HepG2 (cell line): ENCODE results near the gene TTPAL. TPM values are rescaled to one million over a fixed set of nuclear protein-coding genes. Genes with fewer than 3 reads are reported as not detected.
A peak's percentile ranks its signal among the peaks of the same experiment; 100 is the strongest.

Experiments used
- AGO1 ChIP-seq: fragments of 200-400 bp; formaldehyde crosslinking; IDR thresholded peaks from 2 replicates; pipeline ENCODE4 v1.6.1; 2017; ENCODE audit warnings: mild to moderate bottlenecking, low read depth, low read length, moderate library complexity; ENCODE audit not compliant: poor library complexity, severe bottlenecking
- ATM ChIP-seq: fragments of 450-650 bp; IDR thresholded peaks from 2 replicates; pipeline ENCODE4 v1.7.1; 2017; ENCODE audit warnings: mild to moderate bottlenecking, borderline replicate concordance
- DNMT1 ChIP-seq: sonication (generic); formaldehyde crosslinking; IDR thresholded peaks from 2 replicates; pipeline ENCODE4 v1.5.1; 2020; ENCODE audit warnings: mild to moderate bottlenecking, missing genetic modification reagents
- DZIP1 ChIP-seq: sonication (generic); formaldehyde crosslinking; IDR thresholded peaks from 2 replicates; pipeline ENCODE4 v1.5.0; 2020; ENCODE audit warnings: mild to moderate bottlenecking, missing genetic modification reagents
- FOXP1 ChIP-seq, 2 experiments: fragments of 450-650 bp in 1 of 2; IDR thresholded peaks; 2 replicates each; pipeline ENCODE4 v1.6.1; 2017 to 2018; ENCODE audit warnings: antibody characterized with exemption in 1 of 2
- KLF11 ChIP-seq: IDR thresholded peaks from 2 replicates; pipeline ENCODE4 v1.6.1; 2016; ENCODE audit warnings: missing compliant biosample characterization
- KLF9 ChIP-seq: IDR thresholded peaks from 2 replicates; pipeline ENCODE4 v1.6.1; 2016; ENCODE audit warnings: low read depth
- MEF2D ChIP-seq: sonication (generic); formaldehyde crosslinking; IDR thresholded peaks from 2 replicates; pipeline ENCODE4 v1.5.1; 2020; ENCODE audit warnings: mild to moderate bottlenecking, missing genetic modification reagents
- MXI1 ChIP-seq: IDR thresholded peaks from 3 replicates; pipeline ENCODE4 v1.6.1; 2012; ENCODE audit warnings: low read depth, low read length, inconsistent platforms, borderline replicate concordance
- TRAFD1 ChIP-seq: sonication (generic); formaldehyde crosslinking; IDR thresholded peaks from 2 replicates; pipeline ENCODE4 v1.5.1; 2020; ENCODE audit warnings: missing genetic modification reagents, mild to moderate bottlenecking, borderline replicate concordance
- ZHX1 ChIP-seq: sonication (generic); formaldehyde crosslinking; IDR thresholded peaks from 2 replicates; pipeline ENCODE4 v1.8.1; 2022; ENCODE audit warnings: low read depth, mild to moderate bottlenecking, missing genetic modification reagents
- ZMYM3 ChIP-seq: sonication (generic); formaldehyde crosslinking; IDR thresholded peaks from 2 replicates; pipeline ENCODE4 v1.5.1; 2020; ENCODE audit warnings: mild to moderate bottlenecking, missing genetic modification reagents
- ZNF317 ChIP-seq: sonication (generic); formaldehyde crosslinking; IDR thresholded peaks from 2 replicates; pipeline ENCODE4 v1.5.0; 2020; ENCODE audit warnings: mild to moderate bottlenecking, missing genetic modification reagents
- ZNF547 ChIP-seq: sonication (generic); formaldehyde crosslinking; IDR thresholded peaks from 2 replicates; pipeline ENCODE4 v1.5.1; 2020; ENCODE audit warnings: mild to moderate bottlenecking, missing genetic modification reagents
- ZNF609 ChIP-seq: sonication (generic); formaldehyde crosslinking; IDR thresholded peaks from 2 replicates; pipeline ENCODE4 v1.4.0; 2020; ENCODE audit warnings: mild to moderate bottlenecking, missing genetic modification reagents, borderline replicate concordance
- ZNF616 ChIP-seq: sonication (generic); formaldehyde crosslinking; IDR thresholded peaks from 2 replicates; pipeline ENCODE4 v1.5.0; 2020; ENCODE audit warnings: low read depth, mild to moderate bottlenecking, missing genetic modification reagents
- polyA plus RNA-seq, 8 experiments: library from polyadenylated mRNA; depleted of rRNA in 3 of 8; stranded (reverse) in 7 of 8; unstranded in 1 of 8; fragments of >200 nt; fragmentation: Illumina TruSeq in 4 of 8; extraction: Trizol in 4 of 8; gene quantifications; 2 replicates each; pipeline versions ENCODE4 v1.2.1 to v1.2.3, GENCODE V29; 2011 to 2016; ENCODE audit warnings: low read depth in 4 of 8, missing spikeins in 1 of 8, mixed read lengths in 1 of 8; ENCODE audit not compliant: insufficient read depth in 1 of 8
- total RNA-seq, 5 experiments: library from RNA; depleted of rRNA; stranded (reverse); fragments of >200 nt; fragmentation: Illumina TruSeq; extraction: Trizol; gene quantifications; 2 replicates each; pipeline ENCODE4 v1.2.3, GENCODE V29; 2016; ENCODE audit warnings: low read depth in 1 of 5

Gene TTPAL
- total and polyA plus RNA-seq, 2 of the 13 experiments (the other 11 are each of a cell fraction or from before 2014, with no cell fraction given) = 4.3 to 18.8 TPM

- TF ChIP-seq ZHX1 (CRISPR knock-in tag) = peak; percentile 74; the same call in 1 of the 2 replicates
- no peak for TF ChIP-seq DNMT1 (CRISPR knock-in tag)
- TF ChIP-seq ZMYM3 (CRISPR knock-in tag) = peak; percentile 94
- TF ChIP-seq ZNF616 (CRISPR knock-in tag) = no peak
- TF ChIP-seq ATM = no peak
- peak; percentile 64; the same call in 1 of the 2 replicates for TF ChIP-seq KLF9 (CRISPR knock-in tag)
- TF ChIP-seq TRAFD1 = no peak
- TF ChIP-seq KLF11 = peak; percentile 96
- TF ChIP-seq AGO1 = no peak
- TF ChIP-seq MXI1 = no peak
- TF ChIP-seq ZNF609 (CRISPR knock-in tag) = peak; percentile 81; the same call in 1 of the 2 replicates
- peak; percentile 86 for TF ChIP-seq FOXP1 (IDR thresholded peaks at IDR 0.05)
- TF ChIP-seq FOXP1 (CRISPR knock-in tag; IDR thresholded peaks at IDR 0.05) = peak; percentile 89
- TF ChIP-seq MEF2D (CRISPR knock-in tag) = peak; percentile 85
- TF ChIP-seq ZNF317 (CRISPR knock-in tag) = peak; percentile 78
- TF ChIP-seq ZNF547 (CRISPR knock-in tag) = peak; percentile 44
- TF ChIP-seq DZIP1 (CRISPR knock-in tag) = peak; percentile 88; the same call in 1 of the 2 replicates
Measured at GRCh38 chr20:44428174-44429016, 47.3 kb upstream of the TTPAL start (continued).
